ENCODE data around the gene TMEM107. TPM values are rescaled to one million over a fixed set of nuclear protein-coding genes. Genes with fewer than 3 reads are reported as not detected.

TMEM107 gene
- total and polyA plus RNA-seq, 10 of the 15 experiments (the other 5 are each of a cell fraction or from before 2014, with no cell fraction given), result 7.9 to 38.7 (median 22.9) TPM

DNA sequence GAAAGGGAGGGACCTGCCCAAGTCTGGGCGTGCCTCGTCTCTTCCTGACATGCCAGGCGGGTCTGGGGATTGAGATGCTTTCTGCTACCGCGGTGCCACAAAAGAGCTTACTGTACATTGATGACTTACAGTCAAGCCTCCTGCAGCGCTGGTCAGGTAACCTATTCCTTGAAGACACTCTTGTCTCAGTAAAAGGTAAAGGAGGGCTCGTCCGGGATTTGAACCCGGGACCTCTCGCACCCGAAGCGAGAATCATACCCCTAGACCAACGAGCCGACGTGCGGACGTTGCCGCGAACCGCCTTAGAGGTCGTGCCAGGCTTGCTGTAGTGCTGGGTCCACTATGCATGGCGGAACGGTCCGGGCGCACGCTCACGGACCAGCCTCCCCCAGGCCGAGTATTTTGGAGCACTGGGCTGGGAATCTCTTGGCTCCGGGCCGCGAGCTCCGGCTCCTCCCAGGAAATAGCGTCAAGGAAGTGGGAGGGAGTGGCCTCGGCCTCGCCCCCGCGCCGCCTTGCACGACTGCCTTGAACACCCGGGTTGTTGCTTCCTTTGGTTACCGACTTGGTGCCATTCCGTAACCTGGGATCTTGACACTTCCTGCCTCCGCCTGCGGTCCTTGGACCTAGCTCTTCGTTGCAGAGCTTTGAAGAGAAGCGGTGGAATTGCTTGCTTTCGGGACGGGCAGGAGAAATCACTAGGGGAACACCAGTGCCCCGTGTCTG is 46.6 kb upstream of the TMEM107 start (continued):
- TF ChIP-seq FOXK2 (IDR thresholded peaks at IDR 0.05) (peak; percentile 70), ATF7 (IDR thresholded peaks at IDR 0.05; ENCODE audit: low read depth) (no peak), IKZF2 (IDR thresholded peaks at IDR 0.05) (peak; percentile 57 to 60), SMAD1 (IDR thresholded peaks at IDR 0.05; ENCODE audit: low read depth, partially characterized antibody) (no peak), RAD21 (IDR thresholded peaks at IDR 0.05; ENCODE audit: insufficient read depth, low read depth, low read length) (no peak), SREBF1 (IDR thresholded peaks at IDR 0.05; ENCODE audit: low read length) (no peak), SMAD5 (IDR thresholded peaks at IDR 0.05; ENCODE audit: low read depth) (peak; percentile 70), IKZF1 (conservative IDR thresholded peaks at IDR 0.05) (peak; percentile 89), ZNF217 (IDR thresholded peaks at IDR 0.05) (peak; percentile 86), SP1 (IDR thresholded peaks at IDR 0.05; ENCODE audit: low read depth, low read length) (peak; percentile 31), NR2F1 (conservative IDR thresholded peaks at IDR 0.05) (peak; percentile 43; the same call in 1 of the 2 replicates), SIX5 (IDR thresholded peaks at IDR 0.05; ENCODE audit: low read depth, low read length, severe bottlenecking) (no peak), SMC3 (IDR thresholded peaks at IDR 0.05; ENCODE audit: borderline replicate concordance, low read length) (0 out of 2 replicates have a peak, but pooled peaks have one; percentile 12), ZNF384 (IDR thresholded peaks at IDR 0.05; ENCODE audit: borderline replicate concordance, low read depth, low read length) (no peak)
- TF ChIP-seq, protein P1, sequence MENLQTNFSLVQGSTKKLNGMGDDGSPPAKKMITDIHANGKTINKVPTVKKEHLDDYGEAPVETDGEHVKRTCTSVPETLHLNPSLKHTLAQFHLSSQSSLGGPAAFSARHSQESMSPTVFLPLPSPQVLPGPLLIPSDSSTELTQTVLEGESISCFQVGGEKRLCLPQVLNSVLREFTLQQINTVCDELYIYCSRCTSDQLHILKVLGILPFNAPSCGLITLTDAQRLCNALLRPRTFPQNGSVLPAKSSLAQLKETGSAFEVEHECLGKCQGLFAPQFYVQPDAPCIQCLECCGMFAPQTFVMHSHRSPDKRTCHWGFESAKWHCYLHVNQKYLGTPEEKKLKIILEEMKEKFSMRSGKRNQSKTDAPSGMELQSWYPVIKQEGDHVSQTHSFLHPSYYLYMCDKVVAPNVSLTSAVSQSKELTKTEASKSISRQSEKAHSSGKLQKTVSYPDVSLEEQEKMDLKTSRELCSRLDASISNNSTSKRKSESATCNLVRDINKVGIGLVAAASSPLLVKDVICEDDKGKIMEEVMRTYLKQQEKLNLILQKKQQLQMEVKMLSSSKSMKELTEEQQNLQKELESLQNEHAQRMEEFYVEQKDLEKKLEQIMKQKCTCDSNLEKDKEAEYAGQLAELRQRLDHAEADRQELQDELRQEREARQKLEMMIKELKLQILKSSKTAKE (IDR thresholded peaks at IDR 0.05; ENCODE audit: low read depth, poor library complexity, severe bottlenecking), result no peak
- TF ChIP-seq, protein P2, sequence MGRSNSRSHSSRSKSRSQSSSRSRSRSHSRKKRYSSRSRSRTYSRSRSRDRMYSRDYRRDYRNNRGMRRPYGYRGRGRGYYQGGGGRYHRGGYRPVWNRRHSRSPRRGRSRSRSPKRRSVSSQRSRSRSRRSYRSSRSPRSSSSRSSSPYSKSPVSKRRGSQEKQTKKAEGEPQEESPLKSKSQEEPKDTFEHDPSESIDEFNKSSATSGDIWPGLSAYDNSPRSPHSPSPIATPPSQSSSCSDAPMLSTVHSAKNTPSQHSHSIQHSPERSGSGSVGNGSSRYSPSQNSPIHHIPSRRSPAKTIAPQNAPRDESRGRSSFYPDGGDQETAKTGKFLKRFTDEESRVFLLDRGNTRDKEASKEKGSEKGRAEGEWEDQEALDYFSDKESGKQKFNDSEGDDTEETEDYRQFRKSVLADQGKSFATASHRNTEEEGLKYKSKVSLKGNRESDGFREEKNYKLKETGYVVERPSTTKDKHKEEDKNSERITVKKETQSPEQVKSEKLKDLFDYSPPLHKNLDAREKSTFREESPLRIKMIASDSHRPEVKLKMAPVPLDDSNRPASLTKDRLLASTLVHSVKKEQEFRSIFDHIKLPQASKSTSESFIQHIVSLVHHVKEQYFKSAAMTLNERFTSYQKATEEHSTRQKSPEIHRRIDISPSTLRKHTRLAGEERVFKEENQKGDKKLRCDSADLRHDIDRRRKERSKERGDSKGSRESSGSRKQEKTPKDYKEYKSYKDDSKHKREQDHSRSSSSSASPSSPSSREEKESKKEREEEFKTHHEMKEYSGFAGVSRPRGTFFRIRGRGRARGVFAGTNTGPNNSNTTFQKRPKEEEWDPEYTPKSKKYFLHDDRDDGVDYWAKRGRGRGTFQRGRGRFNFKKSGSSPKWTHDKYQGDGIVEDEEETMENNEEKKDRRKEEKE (IDR thresholded peaks at IDR 0.05), result no peak
- TF ChIP-seq, protein P3, sequence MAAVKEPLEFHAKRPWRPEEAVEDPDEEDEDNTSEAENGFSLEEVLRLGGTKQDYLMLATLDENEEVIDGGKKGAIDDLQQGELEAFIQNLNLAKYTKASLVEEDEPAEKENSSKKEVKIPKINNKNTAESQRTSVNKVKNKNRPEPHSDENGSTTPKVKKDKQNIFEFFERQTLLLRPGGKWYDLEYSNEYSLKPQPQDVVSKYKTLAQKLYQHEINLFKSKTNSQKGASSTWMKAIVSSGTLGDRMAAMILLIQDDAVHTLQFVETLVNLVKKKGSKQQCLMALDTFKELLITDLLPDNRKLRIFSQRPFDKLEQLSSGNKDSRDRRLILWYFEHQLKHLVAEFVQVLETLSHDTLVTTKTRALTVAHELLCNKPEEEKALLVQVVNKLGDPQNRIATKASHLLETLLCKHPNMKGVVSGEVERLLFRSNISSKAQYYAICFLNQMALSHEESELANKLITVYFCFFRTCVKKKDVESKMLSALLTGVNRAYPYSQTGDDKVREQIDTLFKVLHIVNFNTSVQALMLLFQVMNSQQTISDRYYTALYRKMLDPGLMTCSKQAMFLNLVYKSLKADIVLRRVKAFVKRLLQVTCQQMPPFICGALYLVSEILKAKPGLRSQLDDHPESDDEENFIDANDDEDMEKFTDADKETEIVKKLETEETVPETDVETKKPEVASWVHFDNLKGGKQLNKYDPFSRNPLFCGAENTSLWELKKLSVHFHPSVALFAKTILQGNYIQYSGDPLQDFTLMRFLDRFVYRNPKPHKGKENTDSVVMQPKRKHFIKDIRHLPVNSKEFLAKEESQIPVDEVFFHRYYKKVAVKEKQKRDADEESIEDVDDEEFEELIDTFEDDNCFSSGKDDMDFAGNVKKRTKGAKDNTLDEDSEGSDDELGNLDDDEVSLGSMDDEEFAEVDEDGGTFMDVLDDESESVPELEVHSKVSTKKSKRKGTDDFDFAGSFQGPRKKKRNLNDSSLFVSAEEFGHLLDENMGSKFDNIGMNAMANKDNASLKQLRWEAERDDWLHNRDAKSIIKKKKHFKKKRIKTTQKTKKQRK (IDR thresholded peaks at IDR 0.05; ENCODE audit: low read depth, low read length), result no peak
- TF ChIP-seq, protein P4, sequence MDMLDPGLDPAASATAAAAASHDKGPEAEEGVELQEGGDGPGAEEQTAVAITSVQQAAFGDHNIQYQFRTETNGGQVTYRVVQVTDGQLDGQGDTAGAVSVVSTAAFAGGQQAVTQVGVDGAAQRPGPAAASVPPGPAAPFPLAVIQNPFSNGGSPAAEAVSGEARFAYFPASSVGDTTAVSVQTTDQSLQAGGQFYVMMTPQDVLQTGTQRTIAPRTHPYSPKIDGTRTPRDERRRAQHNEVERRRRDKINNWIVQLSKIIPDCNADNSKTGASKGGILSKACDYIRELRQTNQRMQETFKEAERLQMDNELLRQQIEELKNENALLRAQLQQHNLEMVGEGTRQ (IDR thresholded peaks at IDR 0.05; ENCODE audit: borderline replicate concordance, low read depth, low read length), result no peak
- TF ChIP-seq, protein P5, sequence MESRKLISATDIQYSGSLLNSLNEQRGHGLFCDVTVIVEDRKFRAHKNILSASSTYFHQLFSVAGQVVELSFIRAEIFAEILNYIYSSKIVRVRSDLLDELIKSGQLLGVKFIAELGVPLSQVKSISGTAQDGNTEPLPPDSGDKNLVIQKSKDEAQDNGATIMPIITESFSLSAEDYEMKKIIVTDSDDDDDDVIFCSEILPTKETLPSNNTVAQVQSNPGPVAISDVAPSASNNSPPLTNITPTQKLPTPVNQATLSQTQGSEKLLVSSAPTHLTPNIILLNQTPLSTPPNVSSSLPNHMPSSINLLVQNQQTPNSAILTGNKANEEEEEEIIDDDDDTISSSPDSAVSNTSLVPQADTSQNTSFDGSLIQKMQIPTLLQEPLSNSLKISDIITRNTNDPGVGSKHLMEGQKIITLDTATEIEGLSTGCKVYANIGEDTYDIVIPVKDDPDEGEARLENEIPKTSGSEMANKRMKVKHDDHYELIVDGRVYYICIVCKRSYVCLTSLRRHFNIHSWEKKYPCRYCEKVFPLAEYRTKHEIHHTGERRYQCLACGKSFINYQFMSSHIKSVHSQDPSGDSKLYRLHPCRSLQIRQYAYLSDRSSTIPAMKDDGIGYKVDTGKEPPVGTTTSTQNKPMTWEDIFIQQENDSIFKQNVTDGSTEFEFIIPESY (IDR thresholded peaks at IDR 0.05), result no peak
